Measurements from ENCODE around the gene CADPS. TPM values are rescaled to one million over a fixed set of nuclear protein-coding genes. Genes with fewer than 3 reads are reported as not detected.

Gene CADPS
- total RNA-seq, 4 donors from 2014 or later = 2.2 to 6.9 TPM; not detected in 2

- DNase-seq (ENCODE audit: low spot score in 2 of 2) = no peak
- no peak overlapping the region for H3K4me3 ChIP-seq (ENCODE audit: low read depth, poor library complexity, severe bottlenecking)
- intact Hi-C loops (cut with DNase I; ENCODE audit: low total_unique reads) = no loop called here
- 92 to 100% methylated on average over 1 of the region's 1 CpG for WGBS, 2 donors
- TF ChIP-seq CTCF (IDR thresholded peaks at IDR 0.05) = no peak
Measured at GRCh38 chr3:62822905-62823304, 52.3 kb downstream of the CADPS start.

- H3K4me3 ChIP-seq (ENCODE audit: low read depth, poor library complexity, severe bottlenecking) = no peak overlapping the region
- 77 to 83% methylated on average over 5 of the region's 5 CpGs for WGBS, 2 donors
- DNase-seq (ENCODE audit: low spot score in 2 of 2) = no peak
- intact Hi-C loops (cut with DNase I; ENCODE audit: low total_unique reads) = no loop called here
- no peak for TF ChIP-seq POLR2A (IDR thresholded peaks at IDR 0.05)
- no peak for TF ChIP-seq CTCF (IDR thresholded peaks at IDR 0.05)
Measured at GRCh38 chr3:62818347-62818746, 56.9 kb downstream of the CADPS start.

- intact Hi-C loops (cut with DNase I; ENCODE audit: low total_unique reads) = no loop called here
- DNase-seq (ENCODE audit: low spot score in 2 of 2) = no peak
- TF ChIP-seq POLR2A (IDR thresholded peaks at IDR 0.05) (no peak), CTCF (IDR thresholded peaks at IDR 0.05) (no peak)
- WGBS, 2 donors = 81 to 83% methylated on average over 2 of the region's 2 CpGs
- no peak overlapping the region for H3K4me3 ChIP-seq (ENCODE audit: low read depth, poor library complexity, severe bottlenecking)
Measured at GRCh38 chr3:62817678-62818077, 57.5 kb downstream of the CADPS start.

- no peak for DNase-seq (ENCODE audit: low spot score in 2 of 2)
- TF ChIP-seq CTCF (IDR thresholded peaks at IDR 0.05) = no peak
- no peak for TF ChIP-seq POLR2A (IDR thresholded peaks at IDR 0.05)
- H3K4me3 ChIP-seq (ENCODE audit: low read depth, poor library complexity, severe bottlenecking) = no peak overlapping the region
- intact Hi-C loops (cut with DNase I; ENCODE audit: low total_unique reads) = loop anchor here (1.0 kb wide), 1 partner anchor 34 kb away; no protein-coding TSS in a partner anchor
Measured at GRCh38 chr3:62815981-62816380, 59.2 kb downstream of the CADPS start.

GRCh38 chr3:62812631-62813030 lies 62.6 kb downstream of the CADPS start:
- no peak for DNase-seq (ENCODE audit: low spot score in 2 of 2)
- no peak for TF ChIP-seq CTCF (IDR thresholded peaks at IDR 0.05)
- TF ChIP-seq POLR2A (IDR thresholded peaks at IDR 0.05) = no peak
- WGBS, 2 donors = 87 to 91% methylated on average over 3 of the region's 3 CpGs
- intact Hi-C loops (cut with DNase I; ENCODE audit: low total_unique reads) = no loop called here
- no peak overlapping the region for H3K4me3 ChIP-seq (ENCODE audit: low read depth, poor library complexity, severe bottlenecking)

GRCh38 chr3:62811119-62811518 lies 64.1 kb downstream of the CADPS start:
- no peak for TF ChIP-seq POLR2A (IDR thresholded peaks at IDR 0.05)
- no peak for TF ChIP-seq CTCF (IDR thresholded peaks at IDR 0.05)
- H3K4me3 ChIP-seq (ENCODE audit: low read depth, poor library complexity, severe bottlenecking) = no peak overlapping the region
- no peak for DNase-seq (ENCODE audit: low spot score in 2 of 2)
- intact Hi-C loops (cut with DNase I; ENCODE audit: low total_unique reads) = no loop called here
